Retinal pigment epithelial cell (primary cell): ENCODE measurements around the gene TSPOAP1.

ENCODE experiments used
- DNase-seq: peaks from one replicate; pipeline ENCODE4 v3.0.0-alpha.2; 2010; ENCODE audit warnings: low read depth
- H3K4me3 ChIP-seq: 2 replicates; pipeline ENCODE4 v1.5.1; 2011; ENCODE audit warnings: mild to moderate bottlenecking, low read length, control low read depth, moderate library complexity
- CTCF ChIP-seq: conservative IDR thresholded peaks from 2 replicates; pipeline ENCODE4 v1.5.1; 2011; ENCODE audit warnings: low read depth, low read length, control low read depth, inconsistent platforms

The TSPOAP1 gene

DNA sequence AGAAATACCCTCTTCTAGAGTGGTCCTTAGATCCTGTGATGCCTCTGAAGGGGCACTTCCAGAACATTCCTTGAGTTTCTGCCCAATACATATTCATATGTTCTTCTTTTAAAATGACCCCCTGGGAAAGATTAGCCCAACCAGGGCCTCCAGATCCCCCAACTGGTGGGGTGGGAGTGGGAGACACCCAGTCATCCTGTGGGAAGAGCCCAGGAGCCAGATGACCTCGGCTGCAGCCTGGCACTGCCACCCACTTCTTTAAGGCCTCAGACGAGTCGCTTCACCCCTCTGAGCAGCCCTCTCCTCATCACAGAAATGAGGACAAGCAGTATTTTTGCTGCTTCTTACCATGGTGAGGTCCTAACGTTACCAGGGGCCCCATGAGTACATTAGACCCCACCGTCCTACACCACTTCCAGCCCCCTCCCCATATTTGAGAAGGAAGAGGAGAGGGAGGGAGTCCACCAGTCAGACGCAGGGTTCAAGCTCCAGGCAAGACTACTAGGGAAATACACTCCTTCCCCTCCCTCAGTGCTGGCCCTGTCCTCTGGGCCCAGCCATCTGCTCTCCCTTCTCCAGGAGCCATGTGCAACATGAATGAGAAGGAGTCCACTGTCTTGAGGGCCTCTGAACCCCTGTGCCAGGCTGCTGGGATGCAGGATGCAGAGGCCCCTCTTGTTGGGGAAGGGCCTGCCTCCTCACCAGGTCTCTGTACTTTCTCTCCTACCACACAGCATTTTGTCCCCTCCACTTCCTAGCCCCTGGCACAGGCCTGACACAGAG, 59.6 kb downstream of the TSPOAP1 start:
- no peak for TF ChIP-seq CTCF
- H3K4me3 ChIP-seq = no peak overlapping the region
- no peak for DNase-seq

DNA sequence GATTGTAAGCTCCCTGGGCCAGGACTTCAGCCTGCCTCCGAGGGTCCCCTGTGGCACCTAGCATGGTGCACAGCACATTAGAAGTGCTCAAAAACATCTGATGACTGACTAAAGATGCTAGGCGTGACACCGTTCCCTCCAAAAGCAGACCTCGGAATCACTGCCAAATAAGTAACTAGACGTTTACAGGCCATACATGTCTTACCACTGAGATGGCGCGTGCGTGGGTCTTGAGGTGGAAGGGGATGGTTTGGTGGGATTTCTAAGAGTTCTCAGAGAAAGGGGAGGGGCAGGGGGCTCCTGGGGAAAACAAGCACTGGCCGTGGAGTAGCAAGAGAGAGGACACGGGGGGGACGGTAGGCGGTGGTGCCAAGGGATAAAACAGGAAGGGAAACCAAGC, 60.3 kb downstream of the TSPOAP1 start:
- TF ChIP-seq CTCF = no peak
- no peak overlapping the region for H3K4me3 ChIP-seq
- DNase-seq = no peak

GRCh38 chr17:58267347-58268324, 61.0 kb downstream of the TSPOAP1 start:
- no peak for TF ChIP-seq CTCF
- DNase-seq = no peak
- no peak overlapping the region for H3K4me3 ChIP-seq

DNA sequence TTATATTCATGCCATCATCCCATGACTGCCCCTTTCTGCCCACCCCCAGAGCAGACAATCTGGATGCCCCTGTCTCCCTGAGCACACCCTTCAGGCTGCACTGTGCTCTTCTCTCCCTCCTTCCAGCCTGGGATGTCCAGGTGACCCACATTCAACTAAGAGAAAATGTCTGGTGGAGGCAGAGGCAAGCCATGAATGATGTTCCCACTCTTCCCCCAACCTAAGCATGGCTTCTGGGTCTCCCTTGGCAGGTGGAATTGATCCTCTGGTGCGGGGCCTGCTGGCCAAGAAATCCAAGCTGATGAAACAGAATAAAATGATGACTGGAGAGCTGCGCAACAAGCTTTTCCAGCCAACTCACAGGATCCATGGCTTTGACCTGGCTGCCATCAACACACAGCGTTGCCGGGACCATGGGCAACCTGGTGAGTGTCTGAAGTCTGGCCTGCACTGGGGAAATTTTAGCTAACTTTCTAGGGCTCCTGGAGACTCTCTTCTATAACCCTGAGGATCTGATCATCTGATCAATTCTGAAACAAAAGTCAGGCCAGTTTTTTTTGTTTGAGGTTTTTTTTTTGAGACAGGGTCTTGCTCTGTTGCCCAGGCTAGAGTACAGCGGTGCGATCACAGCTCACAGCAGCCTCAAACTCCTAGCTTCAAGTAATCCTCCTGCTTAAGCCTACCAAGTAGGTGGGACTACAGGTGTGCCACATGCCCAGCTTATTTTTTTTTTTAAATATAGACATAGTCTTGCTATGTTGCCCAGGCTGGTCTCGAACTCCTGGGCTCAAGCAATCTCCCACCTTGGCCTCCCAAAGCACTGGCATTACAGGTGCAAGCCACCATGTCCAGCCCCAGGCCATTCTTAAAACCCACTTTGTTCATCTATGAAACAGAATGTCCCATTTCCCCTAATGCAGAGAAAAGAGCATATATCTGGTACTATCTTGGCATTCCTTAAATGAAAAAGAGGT, 62.4 kb downstream of the TSPOAP1 start:
- no peak for TF ChIP-seq CTCF
- no peak for DNase-seq
- H3K4me3 ChIP-seq = no peak overlapping the region

DNA sequence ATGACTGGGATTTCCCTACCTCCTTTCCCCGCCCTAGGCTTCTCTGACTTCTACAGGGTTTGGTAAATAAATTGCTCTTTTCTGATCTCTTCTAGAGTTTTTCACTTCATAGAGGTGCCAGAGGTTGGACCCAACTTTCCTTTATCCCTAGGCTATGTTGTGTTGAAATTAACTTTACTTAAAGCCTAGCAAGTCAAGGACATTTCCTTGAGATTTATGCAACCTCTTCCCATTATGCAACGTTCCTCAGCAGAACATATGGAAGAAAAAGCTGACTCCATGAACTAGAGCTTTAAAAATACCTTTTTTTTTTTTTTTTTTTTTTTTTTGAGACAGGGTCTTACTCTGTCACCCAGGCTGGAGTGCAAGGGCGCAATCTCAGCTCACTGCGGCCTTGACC, 63.3 kb downstream of the TSPOAP1 start:
- H3K4me3 ChIP-seq = no peak overlapping the region
- DNase-seq = no peak
- TF ChIP-seq CTCF = no peak

DNA sequence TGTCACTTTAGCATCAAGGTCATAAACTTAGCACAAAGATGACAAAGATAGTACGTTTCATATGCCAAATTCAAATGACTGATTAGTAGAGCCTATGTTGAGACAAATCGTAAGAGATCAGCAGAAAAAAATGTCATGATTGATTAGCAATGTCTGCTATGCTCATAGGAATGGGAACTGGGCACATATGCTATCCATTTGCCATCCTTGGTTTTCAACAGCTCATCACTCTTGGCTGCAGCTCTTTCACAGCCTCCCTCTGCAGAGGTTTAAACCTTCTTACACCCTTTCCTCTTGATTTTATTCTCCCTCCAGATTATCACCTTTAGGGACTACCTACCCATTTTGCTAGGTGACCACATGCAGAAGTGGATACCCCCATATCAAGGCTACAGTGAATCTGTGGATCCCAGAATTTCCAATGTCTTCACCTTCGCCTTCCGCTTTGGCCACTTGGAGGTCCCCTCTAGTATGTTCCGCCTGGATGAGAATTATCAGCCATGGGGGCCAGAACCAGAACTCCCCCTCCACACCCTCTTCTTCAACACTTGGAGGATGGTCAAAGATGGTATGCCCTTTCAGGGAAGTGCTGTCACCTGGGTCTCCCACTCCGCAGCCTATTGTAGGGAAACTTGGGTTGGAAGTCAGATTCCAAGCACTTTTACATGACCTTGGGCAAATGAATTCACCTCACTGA, 64.0 kb downstream of the TSPOAP1 start:
- TF ChIP-seq CTCF = no peak

More for the DNA sequence above, 64.0 kb downstream of the TSPOAP1 start:
- no peak for DNase-seq
- no peak overlapping the region for H3K4me3 ChIP-seq
